DOHH2 (cell line): ENCODE measurements around the gene SIK3.

Experiments
- H3F3A ChIP-seq: fragments of 200-600 bp; sonication (generic), shearing (Covaris generic); 2 replicates; pipeline ENCODE4 v1.6.0; 2016; ENCODE audit warnings: antibody characterized with exemption, mild to moderate bottlenecking; ENCODE audit not compliant: control insufficient read depth, insufficient read depth
- H3K27ac ChIP-seq: fragments of 200-600 bp; sonication (generic); 2 replicates; pipeline ENCODE4 v1.5.1; 2014; ENCODE audit warnings: low read depth, mild to moderate bottlenecking, low read length, moderate library complexity
- H3K27me3 ChIP-seq: fragments of 200-600 bp; sonication (generic); 2 replicates; pipeline ENCODE4 v1.6.1; 2014; ENCODE audit warnings: mild to moderate bottlenecking, low read length, mixed read lengths; ENCODE audit not compliant: control insufficient read depth
- H3K36me3 ChIP-seq: fragments of 200-600 bp; sonication (generic); 2 replicates; pipeline ENCODE4 v1.6.1; 2014; ENCODE audit warnings: mild to moderate bottlenecking, low read length, moderate library complexity, mixed read lengths; ENCODE audit not compliant: control insufficient read depth
- H3K4me1 ChIP-seq: fragments of 200-600 bp; sonication (generic); 2 replicates; pipeline ENCODE4 v1.6.1; 2014; ENCODE audit warnings: mild to moderate bottlenecking, low read length, mixed read lengths; ENCODE audit not compliant: control insufficient read depth
- H3K4me2 ChIP-seq: fragments of 200-600 bp; sonication (generic); 2 replicates; pipeline ENCODE4 v1.6.0; 2014; ENCODE audit warnings: mild to moderate bottlenecking, low read length, moderate library complexity
- H3K4me3 ChIP-seq: fragments of 200-600 bp; sonication (generic); 2 replicates; pipeline ENCODE4 v1.5.1; 2014; ENCODE audit warnings: mild to moderate bottlenecking, low read length, mixed read lengths
- H3K79me2 ChIP-seq: fragments of 200-600 bp; sonication (generic); 2 replicates; pipeline ENCODE4 v1.6.1; 2014; ENCODE audit warnings: mild to moderate bottlenecking, low read length, mixed read lengths; ENCODE audit not compliant: control insufficient read depth
- H3K9me2 ChIP-seq: fragments of 200-600 bp; sonication (generic); replicated peaks from 2 replicates; pipeline ENCODE4 v1.6.1; 2014; ENCODE audit warnings: mild to moderate bottlenecking, low read length, mixed read lengths; ENCODE audit not compliant: control insufficient read depth
- H3K9me3 ChIP-seq: fragments of 200-600 bp; sonication (generic); 2 replicates; pipeline ENCODE4 v1.6.1; 2014; ENCODE audit warnings: antibody characterized with exemption, low read length, mixed read lengths; ENCODE audit not compliant: control insufficient read depth, insufficient read depth
- H4K20me1 ChIP-seq: fragments of 200-600 bp; sonication (generic); 2 replicates; pipeline ENCODE4 v1.6.0; 2014; ENCODE audit warnings: low read depth, mild to moderate bottlenecking, antibody characterized with exemption, low read length, moderate library complexity; ENCODE audit not compliant: control insufficient read depth, insufficient read depth
- EZH2phosphoT487 ChIP-seq: fragments of 200-600 bp; sonication (generic); IDR thresholded peaks from 2 replicates; pipeline ENCODE4 v1.6.1; 2017; ENCODE audit warnings: borderline replicate concordance, mild to moderate bottlenecking, antibody characterized with exemption, low read length, moderate library complexity, mixed read lengths
- TF ChIP-seq, protein P1 (sequence below): fragments of 200-600 bp; sonication (generic); IDR thresholded peaks from one replicate; pipeline ENCODE4 v1.5.1; 2014; ENCODE audit warnings: antibody characterized with exemption, mild to moderate bottlenecking, low read depth, low read length; ENCODE audit not compliant: poor library complexity, severe bottlenecking

The SIK3 gene

DNA sequence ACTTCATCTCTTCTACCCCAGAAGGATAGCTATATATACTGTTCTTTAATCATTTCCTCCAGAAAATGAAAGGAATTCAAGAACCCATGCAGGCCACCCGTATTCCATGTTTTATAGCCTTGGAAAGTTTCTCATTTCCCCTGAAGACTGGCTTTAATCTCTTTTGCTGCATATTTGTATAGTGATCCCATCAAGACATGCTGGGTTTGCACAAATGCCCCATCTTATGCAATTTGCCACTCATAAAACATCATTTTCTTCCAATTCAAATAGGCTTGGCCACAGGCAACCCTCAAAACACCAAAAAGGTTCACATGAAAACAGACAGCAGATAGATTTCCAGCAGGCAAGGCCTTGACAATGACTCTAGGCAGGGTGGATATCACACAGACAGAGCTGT lies 232.5 kb downstream of the SIK3 start:
- Histone ChIP-seq H3K4me3 (no peak overlapping the region), H4K20me1 (no peaks in the 10 kb centered on the region), H3K27me3 (no peaks in the 10 kb centered on the region), H3K27ac (no peak overlapping the region), H3K79me2 (no peaks in the 10 kb centered on the region), H3K4me2 (no peak overlapping the region), H3K36me3 (peaks cover 82% of the 10 kb centered on the region), H3K9me3 (no peaks in the 10 kb centered on the region), H3K4me1 (no peaks in the 10 kb centered on the region), H3K9me2 (no peaks in the 10 kb centered on the region), H3F3A (no peaks in the 10 kb centered on the region)
- TF ChIP-seq, protein P1, sequence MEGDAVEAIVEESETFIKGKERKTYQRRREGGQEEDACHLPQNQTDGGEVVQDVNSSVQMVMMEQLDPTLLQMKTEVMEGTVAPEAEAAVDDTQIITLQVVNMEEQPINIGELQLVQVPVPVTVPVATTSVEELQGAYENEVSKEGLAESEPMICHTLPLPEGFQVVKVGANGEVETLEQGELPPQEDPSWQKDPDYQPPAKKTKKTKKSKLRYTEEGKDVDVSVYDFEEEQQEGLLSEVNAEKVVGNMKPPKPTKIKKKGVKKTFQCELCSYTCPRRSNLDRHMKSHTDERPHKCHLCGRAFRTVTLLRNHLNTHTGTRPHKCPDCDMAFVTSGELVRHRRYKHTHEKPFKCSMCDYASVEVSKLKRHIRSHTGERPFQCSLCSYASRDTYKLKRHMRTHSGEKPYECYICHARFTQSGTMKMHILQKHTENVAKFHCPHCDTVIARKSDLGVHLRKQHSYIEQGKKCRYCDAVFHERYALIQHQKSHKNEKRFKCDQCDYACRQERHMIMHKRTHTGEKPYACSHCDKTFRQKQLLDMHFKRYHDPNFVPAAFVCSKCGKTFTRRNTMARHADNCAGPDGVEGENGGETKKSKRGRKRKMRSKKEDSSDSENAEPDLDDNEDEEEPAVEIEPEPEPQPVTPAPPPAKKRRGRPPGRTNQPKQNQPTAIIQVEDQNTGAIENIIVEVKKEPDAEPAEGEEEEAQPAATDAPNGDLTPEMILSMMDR: no peak
- TF ChIP-seq EZH2phosphoT487: no peak

GRCh38 chr11:116864531-116864930 lies 233.7 kb downstream of the SIK3 start:
- Histone ChIP-seq H3K9me3 (no peaks in the 10 kb centered on the region), H3K79me2 (no peaks in the 10 kb centered on the region), H3K4me1 (no peaks in the 10 kb centered on the region), H3K4me3 (no peak overlapping the region), H3F3A (no peaks in the 10 kb centered on the region), H3K36me3 (peaks cover 73% of the 10 kb centered on the region), H3K27me3 (no peaks in the 10 kb centered on the region), H3K27ac (no peak overlapping the region), H3K9me2 (no peaks in the 10 kb centered on the region), H4K20me1 (no peaks in the 10 kb centered on the region), H3K4me2 (no peak overlapping the region)
- TF ChIP-seq, protein P1: no peak
- no peak for TF ChIP-seq EZH2phosphoT487

- Histone ChIP-seq H4K20me1 (no peaks in the 10 kb centered on the region), H3K4me3 (no peak overlapping the region), H3K4me1 (no peaks in the 10 kb centered on the region), H3K9me3 (no peaks in the 10 kb centered on the region), H3K27me3 (no peaks in the 10 kb centered on the region), H3K79me2 (no peaks in the 10 kb centered on the region), H3K9me2 (no peaks in the 10 kb centered on the region), H3F3A (no peaks in the 10 kb centered on the region), H3K4me2 (no peak overlapping the region), H3K36me3 (peaks cover 66% of the 10 kb centered on the region), H3K27ac (no peak overlapping the region)
- TF ChIP-seq, protein P1: no peak
- TF ChIP-seq EZH2phosphoT487: no peak
Observed at GRCh38 chr11:116862951-116863350, 235.3 kb downstream of the SIK3 start.

DNA sequence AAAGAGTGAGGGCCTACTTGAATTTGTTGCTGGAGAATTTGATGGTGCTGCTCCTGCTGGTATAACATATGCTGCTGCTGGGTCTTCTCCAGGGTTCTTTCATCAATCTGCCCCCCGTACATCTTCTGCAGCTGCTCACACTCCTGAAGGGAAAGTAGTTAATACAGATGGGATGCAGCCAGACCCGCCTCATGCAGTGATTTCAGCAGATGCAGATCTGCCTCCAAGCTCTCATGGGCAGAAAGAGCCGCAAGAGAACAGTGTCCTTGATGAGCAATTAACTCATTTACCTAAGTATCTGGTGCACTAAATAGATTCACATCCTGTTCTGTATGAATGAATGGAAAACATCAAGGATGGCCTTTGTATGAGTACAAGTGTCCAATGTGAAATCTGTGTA lies 236.0 kb downstream of the SIK3 start:
- Histone ChIP-seq H3K9me3 (no peaks in the 10 kb centered on the region), H3K27me3 (no peaks in the 10 kb centered on the region), H3K4me3 (no peak overlapping the region), H3K9me2 (no peaks in the 10 kb centered on the region), H3K4me1 (no peaks in the 10 kb centered on the region), H3F3A (no peaks in the 10 kb centered on the region), H3K27ac (no peak overlapping the region), H4K20me1 (no peaks in the 10 kb centered on the region), H3K36me3 (peaks cover 66% of the 10 kb centered on the region), H3K4me2 (no peak overlapping the region), H3K79me2 (no peaks in the 10 kb centered on the region)
- no peak for TF ChIP-seq EZH2phosphoT487
- TF ChIP-seq, protein P1: no peak
